DOHH2 (cell line): ENCODE measurements around the gene GSG1L.

ENCODE experiments used
- H3F3A ChIP-seq: fragments of 200-600 bp; sonication (generic), shearing (Covaris generic); 2 replicates; pipeline ENCODE4 v1.6.0; 2016; ENCODE audit warnings: antibody characterized with exemption, mild to moderate bottlenecking; ENCODE audit not compliant: control insufficient read depth, insufficient read depth
- H3K27ac ChIP-seq: fragments of 200-600 bp; sonication (generic); 2 replicates; pipeline ENCODE4 v1.5.1; 2014; ENCODE audit warnings: low read depth, mild to moderate bottlenecking, low read length, moderate library complexity
- H3K27me3 ChIP-seq: fragments of 200-600 bp; sonication (generic); 2 replicates; pipeline ENCODE4 v1.6.1; 2014; ENCODE audit warnings: mild to moderate bottlenecking, low read length, mixed read lengths; ENCODE audit not compliant: control insufficient read depth
- H3K36me3 ChIP-seq: fragments of 200-600 bp; sonication (generic); 2 replicates; pipeline ENCODE4 v1.6.1; 2014; ENCODE audit warnings: mild to moderate bottlenecking, low read length, moderate library complexity, mixed read lengths; ENCODE audit not compliant: control insufficient read depth
- H3K4me1 ChIP-seq: fragments of 200-600 bp; sonication (generic); 2 replicates; pipeline ENCODE4 v1.6.1; 2014; ENCODE audit warnings: mild to moderate bottlenecking, low read length, mixed read lengths; ENCODE audit not compliant: control insufficient read depth
- H3K4me2 ChIP-seq: fragments of 200-600 bp; sonication (generic); 2 replicates; pipeline ENCODE4 v1.6.0; 2014; ENCODE audit warnings: mild to moderate bottlenecking, low read length, moderate library complexity
- H3K4me3 ChIP-seq: fragments of 200-600 bp; sonication (generic); 2 replicates; pipeline ENCODE4 v1.5.1; 2014; ENCODE audit warnings: mild to moderate bottlenecking, low read length, mixed read lengths
- H3K79me2 ChIP-seq: fragments of 200-600 bp; sonication (generic); 2 replicates; pipeline ENCODE4 v1.6.1; 2014; ENCODE audit warnings: mild to moderate bottlenecking, low read length, mixed read lengths; ENCODE audit not compliant: control insufficient read depth
- H3K9me2 ChIP-seq: fragments of 200-600 bp; sonication (generic); replicated peaks from 2 replicates; pipeline ENCODE4 v1.6.1; 2014; ENCODE audit warnings: mild to moderate bottlenecking, low read length, mixed read lengths; ENCODE audit not compliant: control insufficient read depth
- H3K9me3 ChIP-seq: fragments of 200-600 bp; sonication (generic); 2 replicates; pipeline ENCODE4 v1.6.1; 2014; ENCODE audit warnings: antibody characterized with exemption, low read length, mixed read lengths; ENCODE audit not compliant: control insufficient read depth, insufficient read depth
- H4K20me1 ChIP-seq: fragments of 200-600 bp; sonication (generic); 2 replicates; pipeline ENCODE4 v1.6.0; 2014; ENCODE audit warnings: low read depth, mild to moderate bottlenecking, antibody characterized with exemption, low read length, moderate library complexity; ENCODE audit not compliant: control insufficient read depth, insufficient read depth
- CTCF ChIP-seq: fragments of 200-600 bp; sonication (generic); IDR thresholded peaks from one replicate; pipeline ENCODE4 v1.5.1; 2014; ENCODE audit warnings: antibody characterized with exemption, mild to moderate bottlenecking, low read depth, low read length; ENCODE audit not compliant: poor library complexity, severe bottlenecking
- EZH2phosphoT487 ChIP-seq: fragments of 200-600 bp; sonication (generic); IDR thresholded peaks from 2 replicates; pipeline ENCODE4 v1.6.1; 2017; ENCODE audit warnings: borderline replicate concordance, mild to moderate bottlenecking, antibody characterized with exemption, low read length, moderate library complexity, mixed read lengths

GSG1L gene

GRCh38 chr16:28052274-28053128 is 11.0 kb downstream of the GSG1L start:
- no peaks in the 10 kb centered on the region for H3K36me3 ChIP-seq
- H3K4me1 ChIP-seq = no peaks in the 10 kb centered on the region
- no peaks in the 10 kb centered on the region for H3K27me3 ChIP-seq
- no peaks in the 10 kb centered on the region for H4K20me1 ChIP-seq
- H3K4me2 ChIP-seq = no peak overlapping the region
- H3K4me3 ChIP-seq = no peak overlapping the region
- H3K79me2 ChIP-seq = no peaks in the 10 kb centered on the region
- H3K9me2 ChIP-seq = no peaks in the 10 kb centered on the region
- H3K27ac ChIP-seq = no peak overlapping the region
- no peaks in the 10 kb centered on the region for H3F3A ChIP-seq
- TF ChIP-seq CTCF (no peak), EZH2phosphoT487 (no peak)
- H3K9me3 ChIP-seq = no peaks in the 10 kb centered on the region

DNA sequence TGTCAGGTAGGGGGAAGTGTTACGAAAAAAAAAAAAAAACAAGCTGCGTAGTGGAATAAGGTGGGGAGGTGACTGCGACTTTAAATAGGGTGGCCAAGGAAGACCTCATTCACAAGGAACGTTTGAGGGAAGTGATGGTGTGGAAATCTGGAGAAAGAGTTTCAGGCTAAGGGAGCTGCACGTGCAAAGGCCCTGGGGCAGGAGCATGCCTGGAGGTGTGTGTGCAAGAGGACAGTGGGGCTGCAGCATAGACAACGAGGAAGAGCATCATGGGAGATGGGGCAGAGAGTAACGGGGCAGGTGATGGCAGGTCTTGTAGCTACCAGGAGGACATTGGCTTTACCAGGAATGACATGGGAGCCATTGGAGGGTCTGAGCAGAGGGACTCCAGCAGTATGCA is 12.0 kb downstream of the GSG1L start:
- TF ChIP-seq CTCF (no peak), EZH2phosphoT487 (no peak)
- H3K27ac ChIP-seq = no peak overlapping the region

GRCh38 chr16:28042811-28043210 is 20.7 kb downstream of the GSG1L start:
- Histone ChIP-seq H3K9me2 (no peaks in the 10 kb centered on the region), H3K4me1 (no peaks in the 10 kb centered on the region), H4K20me1 (no peaks in the 10 kb centered on the region), H3K27ac (no peak overlapping the region), H3K4me2 (no peak overlapping the region), H3K36me3 (no peaks in the 10 kb centered on the region), H3K4me3 (no peak overlapping the region), H3K9me3 (no peaks in the 10 kb centered on the region), H3K27me3 (no peaks in the 10 kb centered on the region), H3F3A (no peaks in the 10 kb centered on the region), H3K79me2 (no peaks in the 10 kb centered on the region)
- TF ChIP-seq CTCF (no peak), EZH2phosphoT487 (no peak)

More for the DNA sequence above, 12.0 kb downstream of the GSG1L start:
- Histone ChIP-seq H3K27me3 (no peaks in the 10 kb centered on the region), H3K79me2 (no peaks in the 10 kb centered on the region), H3K9me2 (no peaks in the 10 kb centered on the region), H3K36me3 (no peaks in the 10 kb centered on the region), H3K4me2 (no peak overlapping the region), H3K4me3 (no peak overlapping the region), H3K4me1 (no peaks in the 10 kb centered on the region), H3F3A (no peaks in the 10 kb centered on the region), H4K20me1 (no peaks in the 10 kb centered on the region), H3K9me3 (no peaks in the 10 kb centered on the region)
